IMR-90 (cell line): ENCODE data around the gene C1QTNF12. TPM values are rescaled to one million over a fixed set of nuclear protein-coding genes. Genes with fewer than 3 reads are reported as not detected.
A peak's percentile ranks its signal among the peaks of the same experiment; 100 is the strongest.

Experiments used
- ATAC-seq: fragments of 200-7000 bp; cut with Tn5 transposase; 2 replicates; pipeline ENCODE4 v1.9.1; 2020; ENCODE audit warnings: low read depth, mild to moderate bottlenecking, moderate library complexity
- BruUV-seq: library from RNA; stranded (reverse); fragments of 400-500 nt; replicated peaks from 2 replicates; lab custom pipeline; 2021; lab: Mats Ljungman, UMichigan
- CTCF ChIA-PET: fragments of 300-600 bp; formaldehyde crosslinking; extraction: SDS; loops from one replicate; lab custom pipeline; 2021; ENCODE audit warnings: antibody characterized with exemption; lab: Yijun Ruan, JAX
- POLR2A ChIA-PET: fragments of 300-600 bp; sonication (Branson Sonifier 250); formaldehyde crosslinking; loops from one replicate; lab custom pipeline; 2022; ENCODE audit warnings: antibody characterized with exemption; ENCODE audit not compliant: unreplicated experiment; lab: Charles Lee
- DNase-seq: peaks from one replicate; pipeline ENCODE4 v3.0.0; 2013
- H2AFZ ChIP-seq: replicated peaks from 2 replicates; pipeline ENCODE3; 2013; ENCODE audit warnings: low read length, mild to moderate bottlenecking; ENCODE audit not compliant: poor library complexity
- H2AK5ac ChIP-seq: 2 replicates; pipeline ENCODE4 v1.6.1; 2013; ENCODE audit warnings: low read depth, low read length, inconsistent platforms
- H2AK9ac ChIP-seq: replicated peaks from 2 replicates; pipeline ENCODE3; 2013; ENCODE audit warnings: mild to moderate bottlenecking, low read depth, low read length, moderate library complexity; ENCODE audit not compliant: poor library complexity
- H2BK120ac ChIP-seq: 2 replicates; pipeline ENCODE4 v1.6.1; 2013; ENCODE audit warnings: low read depth, low read length, inconsistent platforms
- H2BK15ac ChIP-seq: 3 replicates; pipeline ENCODE4 v1.6.1; 2013; ENCODE audit warnings: low read depth, low read length, inconsistent platforms
- H2BK20ac ChIP-seq: 2 replicates; pipeline ENCODE4 v1.6.1; 2013; ENCODE audit warnings: low read depth, mild to moderate bottlenecking, inconsistent platforms, low read length, moderate library complexity
- H2BK5ac ChIP-seq: 2 replicates; pipeline ENCODE4 v1.6.1; 2013; ENCODE audit warnings: mild to moderate bottlenecking, low read depth, low read length, inconsistent platforms; ENCODE audit not compliant: poor library complexity, severe bottlenecking
- H3K14ac ChIP-seq: replicated peaks from 2 replicates; pipeline ENCODE4 v1.6.1; 2013; ENCODE audit warnings: low read depth, low read length, inconsistent platforms
- H3K18ac ChIP-seq: 2 replicates; pipeline ENCODE4 v1.6.1; 2013; ENCODE audit warnings: low read depth, low read length, control low read depth
- H3K23ac ChIP-seq: 2 replicates; pipeline ENCODE4 v1.6.1; 2013; ENCODE audit warnings: low read depth, low read length, inconsistent platforms
- H3K27ac ChIP-seq: 2 replicates; pipeline ENCODE4 v1.5.1; 2013; ENCODE audit warnings: mild to moderate bottlenecking, control low read depth, low read length; ENCODE audit not compliant: insufficient read depth
- H3K27me3 ChIP-seq: 2 replicates; pipeline ENCODE4 v1.6.1; 2013; ENCODE audit warnings: low read length; ENCODE audit not compliant: control insufficient read depth, insufficient read depth
- H3K36me3 ChIP-seq: 2 replicates; pipeline ENCODE4 v1.6.1; 2013; ENCODE audit warnings: low read length, mixed read lengths; ENCODE audit not compliant: control insufficient read depth, insufficient read depth
- H3K4ac ChIP-seq: 2 replicates; pipeline ENCODE4 v1.6.1; 2013; ENCODE audit warnings: low read depth, low read length, inconsistent platforms
- H3K4me1 ChIP-seq: 2 replicates; pipeline ENCODE4 v1.6.1; 2013; ENCODE audit warnings: low read length, mixed read lengths; ENCODE audit not compliant: control insufficient read depth, insufficient read depth
- H3K4me2 ChIP-seq: 2 replicates; pipeline ENCODE4 v1.6.1; 2013; ENCODE audit warnings: low read depth, mild to moderate bottlenecking, control low read depth, low read length, moderate library complexity
- H3K4me3 ChIP-seq: 2 replicates; pipeline ENCODE4 v1.5.1; 2013; ENCODE audit warnings: low read depth, mild to moderate bottlenecking, control low read depth, low read length, moderate library complexity; ENCODE audit not compliant: insufficient read depth
- H3K56ac ChIP-seq: 2 replicates; pipeline ENCODE4 v1.6.1; 2013; ENCODE audit warnings: low read length, inconsistent platforms; ENCODE audit not compliant: insufficient read depth; ENCODE audit errors: extremely low read depth
- H3K79me1 ChIP-seq, 2 experiments: 2 replicates each; pipeline ENCODE4 v1.6.1; 2013; ENCODE audit warnings: low read length in 2 of 2, inconsistent platforms in 1 of 2, low read depth in 1 of 2
- H3K9ac ChIP-seq: 2 replicates; pipeline ENCODE4 v1.6.1; 2013; ENCODE audit warnings: low read depth, low read length, control low read depth
- H3K9me1 ChIP-seq: 2 replicates; pipeline ENCODE4 v1.6.1; 2013; ENCODE audit warnings: low read length, inconsistent platforms; ENCODE audit not compliant: insufficient read depth
- H3K9me3 ChIP-seq: 2 replicates; pipeline ENCODE4 v1.6.1; 2013; ENCODE audit warnings: low read length; ENCODE audit not compliant: control insufficient read depth, insufficient read depth
- H4K20me1 ChIP-seq: 2 replicates; pipeline ENCODE4 v1.6.1; 2013; ENCODE audit warnings: low read length, inconsistent platforms; ENCODE audit not compliant: insufficient read depth
- H4K5ac ChIP-seq: 2 replicates; pipeline ENCODE4 v1.6.1; 2013; ENCODE audit warnings: mild to moderate bottlenecking, low read depth, low read length, control low read depth
- H4K8ac ChIP-seq, 2 experiments: 2 replicates each; pipeline ENCODE4 v1.6.1; 2013; ENCODE audit warnings: low read depth in 2 of 2, low read length in 2 of 2, control low read depth in 1 of 2, inconsistent platforms in 1 of 2
- H4K91ac ChIP-seq: 2 replicates; pipeline ENCODE4 v1.6.1; 2013; ENCODE audit warnings: low read depth, low read length, inconsistent platforms; ENCODE audit not compliant: insufficient read depth
- BHLHE40 ChIP-seq: fragments of 150-350 bp; IDR thresholded peaks from 2 replicates; pipeline ENCODE4 v1.6.1; 2016; ENCODE audit warnings: mild to moderate bottlenecking, low read depth, low read length
- CEBPB ChIP-seq: IDR thresholded peaks from 2 replicates; pipeline ENCODE4 v1.6.1; 2012; ENCODE audit warnings: low read depth, low read length, improper control_type of control experiment
- CHD1 ChIP-seq: IDR thresholded peaks from 2 replicates; pipeline ENCODE4 v1.6.1; 2012; ENCODE audit warnings: low read depth, low read length, improper control_type of control experiment
- ELK1 ChIP-seq: fragments of 150-350 bp; IDR thresholded peaks from 2 replicates; pipeline ENCODE4 v1.6.1; 2016; ENCODE audit warnings: low read depth, mild to moderate bottlenecking, low read length, moderate library complexity, borderline replicate concordance
- MAFK ChIP-seq: IDR thresholded peaks from 2 replicates; pipeline ENCODE4 v1.6.1; 2012; ENCODE audit warnings: low read depth, low read length, improper control_type of control experiment
- MAZ ChIP-seq: IDR thresholded peaks from 2 replicates; pipeline ENCODE4 v1.6.1; 2012; ENCODE audit warnings: low read depth, mild to moderate bottlenecking, low read length, improper control_type of control experiment, moderate library complexity, borderline replicate concordance
- POLR2A ChIP-seq: IDR thresholded peaks from 2 replicates; pipeline ENCODE4 v1.6.1; 2012; ENCODE audit warnings: mild to moderate bottlenecking, low read depth, low read length
- SMC3 ChIP-seq: fragments of 150-350 bp; IDR thresholded peaks from 2 replicates; pipeline ENCODE4 v1.6.1; 2016; ENCODE audit warnings: low read depth, mild to moderate bottlenecking, antibody characterized with exemption, low read length, moderate library complexity
- WGBS, 2 experiments: methylation state at CpG; one replicate each; pipeline versions ENCODE4 v1.1.5 to v1.1.7; 2013; ENCODE audit warnings: missing lambda C conversion rate in 2 of 2; ENCODE audit not compliant: insufficient read length in 1 of 2; ENCODE audit errors: extremely low coverage in 2 of 2; 5-methylcytosine and 5-hydroxymethylcytosine counted together
- dilution Hi-C: fragments of 300-500 bp; cut with HindIII; formaldehyde crosslinking; loops from one replicate; pipeline ENCODE4 v1.14.3; 2018; ENCODE audit warnings: low sequenced_read_pairs; ENCODE audit not compliant: unreplicated experiment
- in situ Hi-C: fragments of 300-500 bp; cut with MboI; formaldehyde crosslinking; loops from 3 replicates; pipeline ENCODE4 v1.14.3; 2019; ENCODE audit warnings: low sequenced_read_pairs, inconsistent platforms, mixed read lengths
- intact Hi-C: fragments of 100-400 bp; cut with micrococcal nuclease; formaldehyde crosslinking; loops from 2 replicates; pipeline ENCODE4 v1.10.0; 2022
- polyA plus RNA-seq, 3 experiments: library from polyadenylated mRNA; depleted of rRNA; stranded (reverse); fragments of >200 nt; gene quantifications; 2 replicates each; pipeline ENCODE4 v1.2.3, GENCODE V29; 2012; ENCODE audit warnings: low replicate concordance in 1 of 3
- total RNA-seq: library from RNA; depleted of rRNA; stranded (reverse); fragments of >200 nt; gene quantifications from 2 replicates; pipeline ENCODE4 v1.2.3, GENCODE V29; 2012

The C1QTNF12 gene
- total and polyA plus RNA-seq, 2 of the 4 experiments (the other 2 are of a cell fraction): 0.36 to 1.1 TPM

- H2AFZ ChIP-seq: no peak overlapping the region
- no peak overlapping the region for H3K4me2 ChIP-seq
- no peak overlapping the region for H3K56ac ChIP-seq
- no peak for TF ChIP-seq CHD1
- no peak for TF ChIP-seq BHLHE40
- TF ChIP-seq MAZ: no peak
- no peak for TF ChIP-seq SMC3
- TF ChIP-seq ELK1: no peak
- no peak for TF ChIP-seq POLR2A
- TF ChIP-seq MAFK: no peak
- no peak for TF ChIP-seq CEBPB
- WGBS, 2 experiments: 64% methylated on average over 5 of the region's 23 CpGs; no CpG with 5 or more reads in 1 of the 2 experiments
- no peak overlapping the region for H2BK15ac ChIP-seq
- H3K4me3 ChIP-seq: no peak overlapping the region
- no peak overlapping the region for H4K91ac ChIP-seq
- H2AK9ac ChIP-seq: peak overlapping the region; percentile 50
- ChIA-PET POLR2A (no interaction called here), CTCF (no interaction called here)
- ATAC-seq (no peak), DNase-seq (no peak)
- no peaks in the 10 kb centered on the region for H3K79me1 ChIP-seq
- H2AK5ac ChIP-seq: no peak overlapping the region
- in situ Hi-C loops: no loop called here
- H3K18ac ChIP-seq: no peak overlapping the region
- no peak overlapping the region for H2BK5ac ChIP-seq
- no peak overlapping the region for H2BK20ac ChIP-seq
- peaks cover 2% of the 10 kb centered on the region; the same call in 1 of the 2 replicates for H3K36me3 ChIP-seq
- H3K27me3 ChIP-seq: no peaks in the 10 kb centered on the region
- no peak overlapping the region for H3K27ac ChIP-seq
- intact Hi-C loops: no loop called here
- no peak overlapping the region for H2BK120ac ChIP-seq
- H4K5ac ChIP-seq: no peak overlapping the region
- H4K8ac ChIP-seq: no peak overlapping the region
- H3K14ac ChIP-seq: no peak overlapping the region
- H3K4ac ChIP-seq: no peak overlapping the region
- H3K23ac ChIP-seq: no peak overlapping the region
- no TSS peak for BruUV-seq
- H3K9ac ChIP-seq: no peak overlapping the region
- H3K4me1 ChIP-seq: peaks cover 8% of the 10 kb centered on the region
- no peaks in the 10 kb centered on the region for H3K9me3 ChIP-seq
- H4K20me1 ChIP-seq: no peaks in the 10 kb centered on the region
- H3K9me1 ChIP-seq: no peaks in the 10 kb centered on the region
- dilution Hi-C loops: no loop called here
Measured at GRCh38 chr1:1243807-1244191, 2.7 kb downstream of the C1QTNF12 start.
